H9 (cell line): ENCODE data around the gene HS2ST1. TPM values are rescaled to one million over a fixed set of nuclear protein-coding genes. Genes with fewer than 3 reads are reported as not detected.
"Not testable (repeated sequence)": the region's sequence is repeated elsewhere in the genome, so short reads cannot be mapped to it uniquely, and the experiment has no call there.

Experiments
- DNase-seq: peaks from one replicate; pipeline ENCODE4 v3.0.0-alpha.2; 2017
- H2AFZ ChIP-seq: one replicate; pipeline ENCODE4 v1.6.1; 2013; ENCODE audit warnings: mild to moderate bottlenecking, low read length, control low read depth, moderate library complexity
- H2AK5ac ChIP-seq: 2 replicates; pipeline ENCODE4 v1.6.1; 2013; ENCODE audit warnings: low read length, control low read depth, mixed read lengths; ENCODE audit not compliant: insufficient read length
- H2BK120ac ChIP-seq: one replicate; pipeline ENCODE4 v1.6.1; 2013; ENCODE audit warnings: low read depth, mild to moderate bottlenecking, low read length, control low read depth, inconsistent platforms; ENCODE audit not compliant: poor library complexity, severe bottlenecking
- H2BK12ac ChIP-seq: 2 replicates; pipeline ENCODE4 v1.6.1; 2013; ENCODE audit warnings: low read length, control low read depth, mixed read lengths, low read depth; ENCODE audit not compliant: insufficient read length
- H2BK15ac ChIP-seq: 2 replicates; pipeline ENCODE4 v1.6.1; 2013; ENCODE audit warnings: low read depth, low read length, control low read depth
- H2BK20ac ChIP-seq: one replicate; pipeline ENCODE4 v1.6.1; 2013; ENCODE audit warnings: low read depth, mild to moderate bottlenecking, low read length, control low read depth, inconsistent platforms; ENCODE audit not compliant: poor library complexity, severe bottlenecking
- H2BK5ac ChIP-seq: 2 replicates; pipeline ENCODE4 v1.6.1; 2013; ENCODE audit warnings: low read length, control low read depth, mixed read lengths; ENCODE audit not compliant: insufficient read length
- H3K14ac ChIP-seq: 2 replicates; pipeline ENCODE4 v1.6.1; 2013; ENCODE audit warnings: low read length, control low read depth; ENCODE audit not compliant: insufficient read depth
- H3K18ac ChIP-seq: 2 replicates; pipeline ENCODE4 v1.6.1; 2013; ENCODE audit warnings: low read depth, mild to moderate bottlenecking, mixed read lengths, low read length, control low read depth; ENCODE audit not compliant: insufficient read length
- H3K23ac ChIP-seq: 2 replicates; pipeline ENCODE4 v1.6.1; 2013; ENCODE audit warnings: low read length, control low read depth, mixed read lengths, low read depth; ENCODE audit not compliant: insufficient read length
- H3K23me2 ChIP-seq: 2 replicates; pipeline ENCODE4 v1.6.1; 2013; ENCODE audit warnings: low read depth, mild to moderate bottlenecking, mixed read lengths, low read length, control low read depth; ENCODE audit not compliant: insufficient read length, poor library complexity, severe bottlenecking
- H3K27ac ChIP-seq: 2 replicates; pipeline ENCODE4 v1.5.1; 2013; ENCODE audit warnings: low read length, control low read depth, mixed read lengths, low read depth; ENCODE audit not compliant: insufficient read length
- H3K27me3 ChIP-seq: 2 replicates; pipeline ENCODE4 v1.6.1; 2013; ENCODE audit warnings: low read length, control low read depth, inconsistent platforms; ENCODE audit not compliant: insufficient read depth
- H3K4ac ChIP-seq: 2 replicates; pipeline ENCODE4 v1.6.1; 2013; ENCODE audit warnings: low read depth, mild to moderate bottlenecking, control low read depth, inconsistent platforms, low read length, moderate library complexity
- H3K4me1 ChIP-seq: 2 replicates; pipeline ENCODE4 v1.6.1; 2013; ENCODE audit warnings: low read length, control low read depth, inconsistent platforms; ENCODE audit not compliant: insufficient read depth
- H3K4me2 ChIP-seq: 2 replicates; pipeline ENCODE4 v1.6.1; 2013; ENCODE audit warnings: low read length, control low read depth, mixed read lengths; ENCODE audit not compliant: insufficient read length, insufficient read depth
- H3K56ac ChIP-seq: 2 replicates; pipeline ENCODE4 v1.6.1; 2013; ENCODE audit warnings: low read depth, mild to moderate bottlenecking, mixed read lengths, low read length, control low read depth; ENCODE audit not compliant: insufficient read length
- H3K79me1 ChIP-seq: 2 replicates; pipeline ENCODE4 v1.6.1; 2013; ENCODE audit warnings: low read depth, mild to moderate bottlenecking, moderate library complexity, low read length, control low read depth, inconsistent platforms; ENCODE audit not compliant: insufficient read depth, poor library complexity, severe bottlenecking
- H3K79me2 ChIP-seq: 2 replicates; pipeline ENCODE4 v1.6.1; 2013; ENCODE audit warnings: low read length, control low read depth, inconsistent platforms; ENCODE audit not compliant: insufficient read depth
- H3K9ac ChIP-seq: 2 replicates; pipeline ENCODE4 v1.6.1; 2013; ENCODE audit warnings: low read length, control low read depth, mixed read lengths; ENCODE audit not compliant: insufficient read length; ENCODE audit errors: extremely low read depth
- H3K9me3 ChIP-seq: one replicate; pipeline ENCODE4 v1.6.1; 2013; ENCODE audit warnings: low read depth, low read length, inconsistent platforms; ENCODE audit not compliant: control insufficient read depth
- H3T11ph ChIP-seq: one replicate; pipeline ENCODE4 v1.6.1; 2013; ENCODE audit warnings: mild to moderate bottlenecking, low read length, control low read depth, inconsistent platforms
- H4K20me1 ChIP-seq: one replicate; pipeline ENCODE4 v1.6.1; 2013; ENCODE audit not compliant: control insufficient read depth, insufficient read length, insufficient read depth
- H4K5ac ChIP-seq: 2 replicates; pipeline ENCODE4 v1.6.1; 2013; ENCODE audit warnings: low read depth, mild to moderate bottlenecking, mixed read lengths, low read length, control low read depth; ENCODE audit not compliant: insufficient read length
- H4K8ac ChIP-seq: replicated peaks from 2 replicates; pipeline ENCODE4 v1.6.1; 2013; ENCODE audit warnings: low read length, control low read depth, mixed read lengths, low read depth; ENCODE audit not compliant: insufficient read length
- H4K91ac ChIP-seq: 2 replicates; pipeline ENCODE4 v1.6.1; 2013; ENCODE audit warnings: low read depth, mild to moderate bottlenecking, moderate library complexity, mixed read lengths, low read length, control low read depth; ENCODE audit not compliant: insufficient read length
- H3K27ac Mint-ChIP-seq, 3 experiments: 2 replicates in 2 of 3; 3 replicates in 1 of 3; pipeline ENCODE4 v1.8.0; 2020 to 2021; ENCODE audit warnings: mixed read lengths in 3 of 3, mild to moderate bottlenecking in 1 of 3, moderate library complexity in 1 of 3
- H3K27me3 Mint-ChIP-seq: 2 replicates; pipeline ENCODE4 v1.8.0; 2021; ENCODE audit warnings: low read depth, mild to moderate bottlenecking, moderate library complexity, mixed read lengths
- H3K36me3 Mint-ChIP-seq, 3 experiments: 2 replicates in 2 of 3; 3 replicates in 1 of 3; pipeline ENCODE4 v1.8.0; 2020 to 2021; ENCODE audit warnings: low read depth in 3 of 3, mixed read lengths in 3 of 3; ENCODE audit not compliant: insufficient read depth in 1 of 3
- H3K4me1 Mint-ChIP-seq, 2 experiments: 2 replicates each; pipeline ENCODE4 v1.8.0; 2020; ENCODE audit warnings: mixed read lengths in 2 of 2
- H3K4me3 Mint-ChIP-seq, 2 experiments: 2 replicates in 1 of 2; 3 replicates in 1 of 2; pipeline ENCODE4 v1.8.0; 2020 to 2021; ENCODE audit warnings: mild to moderate bottlenecking in 2 of 2, mixed read lengths in 2 of 2, moderate library complexity in 1 of 2
- H3K9me3 Mint-ChIP-seq, 2 experiments: 2 replicates in 1 of 2; 3 replicates in 1 of 2; pipeline ENCODE4 v1.8.0; 2020; ENCODE audit warnings: mild to moderate bottlenecking in 2 of 2, mixed read lengths in 2 of 2, moderate library complexity in 1 of 2
- CTCF ChIP-seq: fragments of 200-600 bp; sonication (generic); conservative IDR thresholded peaks from 3 replicates; pipeline ENCODE4 v1.8.0; 2021; ENCODE audit warnings: antibody characterized with exemption, mild to moderate bottlenecking
- WGBS: extraction: QIAGEN DNeasy Blood & Tissue Kit; methylation state at CpG from one replicate; pipeline ENCODE4 v1.1.7; 2013; ENCODE audit warnings: missing lambda C conversion rate, low lambda C conversion rate, mixed read lengths; ENCODE audit not compliant: insufficient read length; ENCODE audit errors: extremely low coverage; 5-methylcytosine and 5-hydroxymethylcytosine counted together
- total RNA-seq: library from RNA; stranded (reverse); gene quantifications from 2 replicates; pipeline ENCODE4 v1.2.1, GENCODE V29; 2021

The HS2ST1 gene
- total RNA-seq, 1 experiment from 2014 or later: 20.1 TPM

- peaks cover 0 to 3% (median 0%) of the 10 kb centered on the region in 3 experiments; a peak in 4 of 7 replicates for H3K36me3 Mint-ChIP-seq
Measured at GRCh38 chr1:86988835-86989234, 74.4 kb downstream of the HS2ST1 start.

GRCh38 chr1:86989690-86990089, 75.3 kb downstream of the HS2ST1 start:
- not testable (repeated sequence) for H4K5ac ChIP-seq, H3K4me1 Mint-ChIP-seq, H2AFZ ChIP-seq, H3K14ac ChIP-seq, H3K27ac ChIP-seq, H4K8ac ChIP-seq, H3K4me2 ChIP-seq, H3K27ac Mint-ChIP-seq, H3K23ac ChIP-seq, H3K18ac ChIP-seq, H2BK12ac ChIP-seq, H3K56ac ChIP-seq, H3T11ph ChIP-seq, H2BK120ac ChIP-seq, H4K20me1 ChIP-seq, H3K9ac ChIP-seq, H2BK15ac ChIP-seq, H3K4ac ChIP-seq, H3K4me1 ChIP-seq, H3K23me2 ChIP-seq, H2BK20ac ChIP-seq, DNase-seq, H3K27me3 ChIP-seq, H3K4me3 Mint-ChIP-seq, H3K36me3 Mint-ChIP-seq, H3K79me2 ChIP-seq, H4K91ac ChIP-seq, H3K9me3 Mint-ChIP-seq, H3K79me1 ChIP-seq, H3K27me3 Mint-ChIP-seq, H2AK5ac ChIP-seq, H3K9me3 ChIP-seq, H2BK5ac ChIP-seq
- WGBS: no CpG with 5 or more reads among the region's 3 CpGs

More at GRCh38 chr1:86988835-86989234, 74.4 kb downstream of the HS2ST1 start:
- Histone ChIP-seq H2BK12ac (no peak overlapping the region), H4K91ac (no peak overlapping the region), H3K79me1 (no peaks in the 10 kb centered on the region), H3T11ph (no peak overlapping the region), H2BK20ac (no peak overlapping the region), H3K4me2 (no peak overlapping the region), H3K4ac (no peak overlapping the region), H3K56ac (no peak overlapping the region), H3K9me3 (no peaks in the 10 kb centered on the region), H2BK15ac (no peak overlapping the region), H3K27me3 (no peaks in the 10 kb centered on the region), H3K14ac (no peak overlapping the region), H2AFZ (no peak overlapping the region), H2BK5ac (no peak overlapping the region), H4K8ac (no peak overlapping the region), H3K18ac (no peak overlapping the region), H3K4me1 (no peaks in the 10 kb centered on the region), H3K79me2 (no peaks in the 10 kb centered on the region; the same call in 1 of the 2 replicates), H3K23ac (no peak overlapping the region), H2AK5ac (no peak overlapping the region), H4K5ac (no peak overlapping the region), H2BK120ac (no peak overlapping the region), H3K9ac (no peak overlapping the region), H4K20me1 (no peaks in the 10 kb centered on the region), H3K27ac (no peak overlapping the region), H3K23me2 (no peaks in the 10 kb centered on the region)
- Mint-ChIP-seq H3K27me3 (no peaks in the 10 kb centered on the region), H3K27ac (no peak overlapping the region), H3K4me3 (no peak overlapping the region), H3K4me1 (peaks cover 9% of the 10 kb centered on the region in 2 experiments), H3K9me3 (no peaks in the 10 kb centered on the region; a peak in 1 of 5 replicates)
- DNase-seq: no peak
- no CpG with 5 or more reads among the region's 7 CpGs for WGBS
- no peak for TF ChIP-seq CTCF
